IMR-90 (cell line): ENCODE results near the gene TEPSIN. TPM values are rescaled to one million over a fixed set of nuclear protein-coding genes. Genes with fewer than 3 reads are reported as not detected.

Experiments
- ATAC-seq: fragments of 200-7000 bp; cut with Tn5 transposase; 2 replicates; pipeline ENCODE4 v1.9.1; 2020; ENCODE audit warnings: low read depth, mild to moderate bottlenecking, moderate library complexity
- BruUV-seq: library from RNA; stranded (reverse); fragments of 400-500 nt; replicated peaks from 2 replicates; lab custom pipeline; 2021; lab: Mats Ljungman, UMichigan
- CTCF ChIA-PET: fragments of 300-600 bp; formaldehyde crosslinking; extraction: SDS; loops from one replicate; lab custom pipeline; 2021; ENCODE audit warnings: antibody characterized with exemption; lab: Yijun Ruan, JAX
- POLR2A ChIA-PET: fragments of 300-600 bp; sonication (Branson Sonifier 250); formaldehyde crosslinking; loops from one replicate; lab custom pipeline; 2022; ENCODE audit warnings: antibody characterized with exemption; ENCODE audit not compliant: unreplicated experiment; lab: Charles Lee
- DNase-seq: peaks from one replicate; pipeline ENCODE4 v3.0.0; 2013
- H2AFZ ChIP-seq: replicated peaks from 2 replicates; pipeline ENCODE3; 2013; ENCODE audit warnings: low read length, mild to moderate bottlenecking; ENCODE audit not compliant: poor library complexity
- H2AK5ac ChIP-seq: 2 replicates; pipeline ENCODE4 v1.6.1; 2013; ENCODE audit warnings: low read depth, low read length, inconsistent platforms
- H2AK9ac ChIP-seq: replicated peaks from 2 replicates; pipeline ENCODE3; 2013; ENCODE audit warnings: mild to moderate bottlenecking, low read depth, low read length, moderate library complexity; ENCODE audit not compliant: poor library complexity
- H2BK120ac ChIP-seq: 2 replicates; pipeline ENCODE4 v1.6.1; 2013; ENCODE audit warnings: low read depth, low read length, inconsistent platforms
- H2BK15ac ChIP-seq: 3 replicates; pipeline ENCODE4 v1.6.1; 2013; ENCODE audit warnings: low read depth, low read length, inconsistent platforms
- H2BK20ac ChIP-seq: 2 replicates; pipeline ENCODE4 v1.6.1; 2013; ENCODE audit warnings: low read depth, mild to moderate bottlenecking, inconsistent platforms, low read length, moderate library complexity
- H2BK5ac ChIP-seq: 2 replicates; pipeline ENCODE4 v1.6.1; 2013; ENCODE audit warnings: mild to moderate bottlenecking, low read depth, low read length, inconsistent platforms; ENCODE audit not compliant: poor library complexity, severe bottlenecking
- H3K14ac ChIP-seq: replicated peaks from 2 replicates; pipeline ENCODE4 v1.6.1; 2013; ENCODE audit warnings: low read depth, low read length, inconsistent platforms
- H3K18ac ChIP-seq: 2 replicates; pipeline ENCODE4 v1.6.1; 2013; ENCODE audit warnings: low read depth, low read length, control low read depth
- H3K23ac ChIP-seq: 2 replicates; pipeline ENCODE4 v1.6.1; 2013; ENCODE audit warnings: low read depth, low read length, inconsistent platforms
- H3K27ac ChIP-seq: 2 replicates; pipeline ENCODE4 v1.5.1; 2013; ENCODE audit warnings: mild to moderate bottlenecking, control low read depth, low read length; ENCODE audit not compliant: insufficient read depth
- H3K27me3 ChIP-seq: 2 replicates; pipeline ENCODE4 v1.6.1; 2013; ENCODE audit warnings: low read length; ENCODE audit not compliant: control insufficient read depth, insufficient read depth
- H3K36me3 ChIP-seq: 2 replicates; pipeline ENCODE4 v1.6.1; 2013; ENCODE audit warnings: low read length, mixed read lengths; ENCODE audit not compliant: control insufficient read depth, insufficient read depth
- H3K4ac ChIP-seq: 2 replicates; pipeline ENCODE4 v1.6.1; 2013; ENCODE audit warnings: low read depth, low read length, inconsistent platforms
- H3K4me1 ChIP-seq: 2 replicates; pipeline ENCODE4 v1.6.1; 2013; ENCODE audit warnings: low read length, mixed read lengths; ENCODE audit not compliant: control insufficient read depth, insufficient read depth
- H3K4me2 ChIP-seq: 2 replicates; pipeline ENCODE4 v1.6.1; 2013; ENCODE audit warnings: low read depth, mild to moderate bottlenecking, control low read depth, low read length, moderate library complexity
- H3K4me3 ChIP-seq: 2 replicates; pipeline ENCODE4 v1.5.1; 2013; ENCODE audit warnings: low read depth, mild to moderate bottlenecking, control low read depth, low read length, moderate library complexity; ENCODE audit not compliant: insufficient read depth
- H3K56ac ChIP-seq: 2 replicates; pipeline ENCODE4 v1.6.1; 2013; ENCODE audit warnings: low read length, inconsistent platforms; ENCODE audit not compliant: insufficient read depth; ENCODE audit errors: extremely low read depth
- H3K79me1 ChIP-seq, 2 experiments: 2 replicates each; pipeline ENCODE4 v1.6.1; 2013; ENCODE audit warnings: low read length in 2 of 2, inconsistent platforms in 1 of 2, low read depth in 1 of 2
- H3K9ac ChIP-seq: 2 replicates; pipeline ENCODE4 v1.6.1; 2013; ENCODE audit warnings: low read depth, low read length, control low read depth
- H3K9me1 ChIP-seq: 2 replicates; pipeline ENCODE4 v1.6.1; 2013; ENCODE audit warnings: low read length, inconsistent platforms; ENCODE audit not compliant: insufficient read depth
- H3K9me3 ChIP-seq: 2 replicates; pipeline ENCODE4 v1.6.1; 2013; ENCODE audit warnings: low read length; ENCODE audit not compliant: control insufficient read depth, insufficient read depth
- H4K20me1 ChIP-seq: 2 replicates; pipeline ENCODE4 v1.6.1; 2013; ENCODE audit warnings: low read length, inconsistent platforms; ENCODE audit not compliant: insufficient read depth
- H4K5ac ChIP-seq: 2 replicates; pipeline ENCODE4 v1.6.1; 2013; ENCODE audit warnings: mild to moderate bottlenecking, low read depth, low read length, control low read depth
- H4K8ac ChIP-seq, 2 experiments: 2 replicates each; pipeline ENCODE4 v1.6.1; 2013; ENCODE audit warnings: low read depth in 2 of 2, low read length in 2 of 2, control low read depth in 1 of 2, inconsistent platforms in 1 of 2
- H4K91ac ChIP-seq: 2 replicates; pipeline ENCODE4 v1.6.1; 2013; ENCODE audit warnings: low read depth, low read length, inconsistent platforms; ENCODE audit not compliant: insufficient read depth
- CEBPB ChIP-seq: IDR thresholded peaks from 2 replicates; pipeline ENCODE4 v1.6.1; 2012; ENCODE audit warnings: low read depth, low read length, improper control_type of control experiment
- WGBS, 2 experiments: methylation state at CpG; one replicate each; pipeline versions ENCODE4 v1.1.5 to v1.1.7; 2013; ENCODE audit warnings: missing lambda C conversion rate in 2 of 2; ENCODE audit not compliant: insufficient read length in 1 of 2; ENCODE audit errors: extremely low coverage in 2 of 2; 5-methylcytosine and 5-hydroxymethylcytosine counted together
- dilution Hi-C: fragments of 300-500 bp; cut with HindIII; formaldehyde crosslinking; loops from one replicate; pipeline ENCODE4 v1.14.3; 2018; ENCODE audit warnings: low sequenced_read_pairs; ENCODE audit not compliant: unreplicated experiment
- in situ Hi-C: fragments of 300-500 bp; cut with MboI; formaldehyde crosslinking; loops from 3 replicates; pipeline ENCODE4 v1.14.3; 2019; ENCODE audit warnings: low sequenced_read_pairs, inconsistent platforms, mixed read lengths
- intact Hi-C: fragments of 100-400 bp; cut with micrococcal nuclease; formaldehyde crosslinking; loops from 2 replicates; pipeline ENCODE4 v1.10.0; 2022
- polyA plus RNA-seq, 3 experiments: library from polyadenylated mRNA; depleted of rRNA; stranded (reverse); fragments of >200 nt; gene quantifications; 2 replicates each; pipeline ENCODE4 v1.2.3, GENCODE V29; 2012; ENCODE audit warnings: low replicate concordance in 1 of 3
- total RNA-seq: library from RNA; depleted of rRNA; stranded (reverse); fragments of >200 nt; gene quantifications from 2 replicates; pipeline ENCODE4 v1.2.3, GENCODE V29; 2012

The TEPSIN gene
- total and polyA plus RNA-seq, 2 of the 4 experiments (the other 2 are of a cell fraction): 3.2 to 28.1 TPM

DNA sequence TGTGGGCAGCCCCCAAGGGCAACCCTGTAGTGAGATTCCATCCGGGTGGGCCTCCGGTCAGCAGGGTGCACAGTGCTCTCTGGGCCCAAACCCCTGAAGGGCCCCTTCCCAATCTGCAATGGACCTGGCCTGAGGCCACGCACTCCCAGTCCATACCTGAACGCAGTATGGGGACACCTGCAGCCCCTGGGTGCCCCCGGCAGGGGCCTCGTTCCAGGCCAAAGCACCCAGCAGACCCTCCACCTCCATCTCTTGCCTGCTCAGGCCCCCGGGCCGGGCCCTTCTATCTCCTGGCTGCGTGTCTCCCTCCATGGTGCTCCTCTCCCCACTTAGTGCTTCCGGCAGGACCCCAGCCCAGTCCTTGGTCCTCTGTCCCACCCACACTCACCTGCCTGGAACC lies 55.5 kb downstream of the TEPSIN start:
- H3K9ac ChIP-seq: no peak overlapping the region
- H4K8ac ChIP-seq: no peak overlapping the region
- no peak overlapping the region for H2AFZ ChIP-seq
- ChIA-PET POLR2A (no interaction called here), CTCF (no interaction called here)
- H3K18ac ChIP-seq: no peak overlapping the region
- no peaks in the 10 kb centered on the region for H3K9me3 ChIP-seq
- H2BK120ac ChIP-seq: no peak overlapping the region
- H4K20me1 ChIP-seq: no peaks in the 10 kb centered on the region
- H3K27me3 ChIP-seq: peaks cover 6% of the 10 kb centered on the region; the same call in 1 of the 2 replicates
- ATAC-seq (no peak), DNase-seq (no peak)
- H3K4me3 ChIP-seq: no peak overlapping the region
- no peak overlapping the region for H3K4me2 ChIP-seq
- H3K79me1 ChIP-seq: no peaks in the 10 kb centered on the region
- H2BK15ac ChIP-seq: no peak overlapping the region
- no peaks in the 10 kb centered on the region for H3K36me3 ChIP-seq
- H2BK20ac ChIP-seq: no peak overlapping the region
- H4K91ac ChIP-seq: no peak overlapping the region
- no peak overlapping the region for H2BK5ac ChIP-seq
- no peaks in the 10 kb centered on the region for H3K4me1 ChIP-seq
- no peak overlapping the region for H3K4ac ChIP-seq
- 88% methylated on average over 10 of the region's 10 CpGs; no CpG with 5 or more reads in 1 of the 2 experiments for WGBS, 2 experiments
- no peak for TF ChIP-seq CEBPB
- no peak overlapping the region for H3K27ac ChIP-seq
- no peak overlapping the region for H3K14ac ChIP-seq
- H3K56ac ChIP-seq: no peak overlapping the region
- no TSS peak for BruUV-seq
- no peak overlapping the region for H4K5ac ChIP-seq
- intact Hi-C loops: no loop called here
- no peaks in the 10 kb centered on the region for H3K9me1 ChIP-seq
- in situ Hi-C loops: no loop called here
- no peak overlapping the region for H2AK9ac ChIP-seq
- no peak overlapping the region for H2AK5ac ChIP-seq
- dilution Hi-C loops: no loop called here
- no peak overlapping the region for H3K23ac ChIP-seq
